ENCODE data around the gene TMEM108.

TMEM108 gene

DNA sequence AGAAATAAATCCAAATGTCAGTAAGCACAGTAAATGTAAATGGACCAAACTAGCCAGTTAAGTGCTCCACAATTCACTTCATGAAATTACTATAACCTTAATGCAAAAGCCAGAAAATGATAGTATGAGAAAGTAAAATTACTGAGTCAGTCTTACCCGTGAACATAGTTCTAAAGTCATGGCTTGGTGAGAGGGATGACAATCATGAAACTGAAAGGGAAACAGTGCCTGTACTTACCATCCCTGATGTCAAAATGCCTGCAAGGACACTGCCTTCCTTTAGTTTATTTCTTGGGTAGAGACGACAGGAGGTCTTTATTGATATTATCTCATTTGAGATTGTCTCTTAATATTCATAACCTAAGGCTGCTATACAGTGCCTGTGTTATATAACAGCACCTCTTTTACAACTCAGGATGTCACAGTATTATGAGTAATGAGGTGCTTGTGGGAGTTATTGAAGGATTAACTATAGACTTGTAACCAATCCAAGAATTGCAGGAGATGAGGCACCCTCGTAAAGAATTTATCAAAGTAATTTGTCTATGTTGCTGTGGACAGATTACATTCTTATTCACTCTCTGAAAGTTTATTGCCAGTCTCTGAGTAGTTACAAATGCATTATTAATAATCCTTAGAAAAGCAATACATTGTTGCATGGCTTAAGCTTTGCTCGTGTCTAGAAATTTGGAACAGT lies 218.7 kb downstream of the TMEM108 start:
- H3K4me3 ChIP-seq (ENCODE audit: low read depth, low read length), result no peak overlapping the region
- H3K9me3 ChIP-seq (ENCODE audit: control insufficient read depth, insufficient read depth, low read depth, low read length), result no peaks in the 10 kb centered on the region
- H3K4me1 ChIP-seq (ENCODE audit: control insufficient read depth, insufficient read depth, low read length), result no peaks in the 10 kb centered on the region
- no peak overlapping the region for H3K27ac ChIP-seq (ENCODE audit: low read depth, low read length)
- no peak overlapping the region for H3K9ac ChIP-seq (ENCODE audit: low read length)
- H3K27me3 ChIP-seq (ENCODE audit: control insufficient read depth, insufficient read depth, low read length), result no peaks in the 10 kb centered on the region
- H3K36me3 ChIP-seq (ENCODE audit: control insufficient read depth, insufficient read depth, low read length), result no peaks in the 10 kb centered on the region

DNA sequence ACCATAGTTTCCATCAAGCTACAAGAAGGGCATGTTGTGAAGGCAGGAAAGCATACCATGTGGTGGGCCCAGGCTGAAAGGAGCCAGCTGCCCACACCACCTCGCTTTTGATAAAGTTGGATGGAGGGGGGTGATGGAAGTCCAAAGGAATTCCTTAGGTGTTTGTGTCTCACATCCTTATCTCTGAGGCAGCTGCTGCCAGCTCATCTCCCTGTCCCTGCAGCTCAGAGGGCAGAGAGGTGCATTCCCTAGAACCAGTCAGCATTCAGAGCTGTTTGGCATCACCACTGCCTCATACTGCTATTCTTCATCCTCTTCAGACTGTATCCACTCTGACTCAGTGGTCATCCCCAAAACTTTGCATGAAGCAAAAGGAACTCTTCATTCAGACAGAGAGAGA lies 220.2 kb downstream of the TMEM108 start:
- Histone ChIP-seq H3K36me3 (ENCODE audit: control insufficient read depth, insufficient read depth, low read length) (no peaks in the 10 kb centered on the region), H3K9me3 (ENCODE audit: control insufficient read depth, insufficient read depth, low read depth, low read length) (no peaks in the 10 kb centered on the region), H3K27ac (ENCODE audit: low read depth, low read length) (no peak overlapping the region), H3K27me3 (ENCODE audit: control insufficient read depth, insufficient read depth, low read length) (no peaks in the 10 kb centered on the region), H3K4me1 (ENCODE audit: control insufficient read depth, insufficient read depth, low read length) (no peaks in the 10 kb centered on the region), H3K4me3 (ENCODE audit: low read depth, low read length) (no peak overlapping the region), H3K9ac (ENCODE audit: low read length) (no peak overlapping the region)

DNA sequence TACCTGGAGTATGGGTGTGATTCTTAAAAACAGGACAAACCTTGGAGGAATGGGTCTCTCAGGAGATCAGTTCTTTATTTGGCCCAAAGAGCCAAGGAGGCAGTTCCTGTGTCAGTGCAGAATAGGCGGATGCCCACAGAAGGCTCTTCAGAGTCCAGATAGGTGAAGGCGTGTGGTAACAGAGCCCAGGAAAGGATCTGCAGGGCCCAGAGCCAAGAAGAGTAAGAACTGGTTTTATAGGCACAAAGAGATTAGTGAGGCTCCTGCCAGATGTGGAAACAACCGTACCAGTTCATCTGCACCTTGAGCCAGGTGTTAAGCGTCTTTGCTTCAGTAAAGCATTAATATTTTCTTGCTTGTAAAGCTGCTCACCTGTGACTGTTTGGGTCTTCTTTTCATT lies 221.6 kb downstream of the TMEM108 start:
- H3K4me3 ChIP-seq (ENCODE audit: low read depth, low read length), result no peak overlapping the region
- no peaks in the 10 kb centered on the region for H3K27me3 ChIP-seq (ENCODE audit: control insufficient read depth, insufficient read depth, low read length)
- no peak overlapping the region for H3K27ac ChIP-seq (ENCODE audit: low read depth, low read length)
- no peaks in the 10 kb centered on the region for H3K4me1 ChIP-seq (ENCODE audit: control insufficient read depth, insufficient read depth, low read length)
- H3K9me3 ChIP-seq (ENCODE audit: control insufficient read depth, insufficient read depth, low read depth, low read length), result no peaks in the 10 kb centered on the region
- no peak overlapping the region for H3K9ac ChIP-seq (ENCODE audit: low read length)
- H3K36me3 ChIP-seq (ENCODE audit: control insufficient read depth, insufficient read depth, low read length), result no peaks in the 10 kb centered on the region

DNA sequence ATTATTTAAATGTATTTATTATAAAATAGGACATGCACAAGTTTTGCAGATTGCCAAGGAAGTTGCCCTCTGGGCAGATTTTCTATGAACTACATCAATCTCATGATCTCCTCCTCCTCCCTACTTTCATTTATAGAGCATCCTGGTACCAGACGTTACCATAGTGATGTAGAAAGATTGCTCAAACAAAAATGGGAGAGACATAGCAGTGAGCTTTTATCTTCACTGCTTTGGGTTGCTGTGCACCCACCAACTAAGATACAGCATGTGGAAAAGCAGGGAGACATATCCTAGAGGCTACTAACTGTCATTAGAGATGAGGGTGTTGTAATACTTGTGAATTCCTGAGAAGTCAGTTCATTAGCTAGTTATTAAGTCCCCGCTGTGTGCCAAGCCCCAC lies 224.1 kb downstream of the TMEM108 start:
- no peaks in the 10 kb centered on the region for H3K9me3 ChIP-seq (ENCODE audit: control insufficient read depth, insufficient read depth, low read depth, low read length)
- H3K27ac ChIP-seq (ENCODE audit: low read depth, low read length), result no peak overlapping the region
- no peaks in the 10 kb centered on the region for H3K27me3 ChIP-seq (ENCODE audit: control insufficient read depth, insufficient read depth, low read length)
- H3K9ac ChIP-seq (ENCODE audit: low read length), result no peak overlapping the region
- H3K4me1 ChIP-seq (ENCODE audit: control insufficient read depth, insufficient read depth, low read length), result no peaks in the 10 kb centered on the region
- H3K4me3 ChIP-seq (ENCODE audit: low read depth, low read length), result no peak overlapping the region
- no peaks in the 10 kb centered on the region for H3K36me3 ChIP-seq (ENCODE audit: control insufficient read depth, insufficient read depth, low read length)

DNA sequence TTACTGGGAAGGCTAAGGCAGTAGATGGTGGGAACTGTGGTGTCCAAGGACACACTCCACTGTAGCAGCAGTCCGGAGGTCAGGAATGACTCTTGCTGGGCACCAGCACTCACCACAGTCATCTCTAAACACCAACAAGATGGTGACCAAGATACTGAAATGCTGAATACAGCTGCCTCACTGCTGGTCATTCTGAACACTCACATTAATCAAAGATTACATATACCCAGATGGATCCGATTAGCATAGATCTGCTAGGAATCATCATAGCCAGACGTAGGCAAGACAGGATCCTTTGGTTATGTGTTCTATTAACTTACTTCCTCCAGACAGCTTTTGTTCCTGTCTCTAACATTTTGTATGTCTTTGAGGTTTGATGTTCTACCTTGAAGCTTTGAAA lies 226.7 kb downstream of the TMEM108 start:
- Histone ChIP-seq H3K4me1 (ENCODE audit: control insufficient read depth, insufficient read depth, low read length) (no peaks in the 10 kb centered on the region), H3K9ac (ENCODE audit: low read length) (no peak overlapping the region), H3K36me3 (ENCODE audit: control insufficient read depth, insufficient read depth, low read length) (no peaks in the 10 kb centered on the region), H3K27me3 (ENCODE audit: control insufficient read depth, insufficient read depth, low read length) (no peaks in the 10 kb centered on the region), H3K4me3 (ENCODE audit: low read depth, low read length) (no peak overlapping the region), H3K27ac (ENCODE audit: low read depth, low read length) (no peak overlapping the region), H3K9me3 (ENCODE audit: control insufficient read depth, insufficient read depth, low read depth, low read length) (no peaks in the 10 kb centered on the region)

DNA sequence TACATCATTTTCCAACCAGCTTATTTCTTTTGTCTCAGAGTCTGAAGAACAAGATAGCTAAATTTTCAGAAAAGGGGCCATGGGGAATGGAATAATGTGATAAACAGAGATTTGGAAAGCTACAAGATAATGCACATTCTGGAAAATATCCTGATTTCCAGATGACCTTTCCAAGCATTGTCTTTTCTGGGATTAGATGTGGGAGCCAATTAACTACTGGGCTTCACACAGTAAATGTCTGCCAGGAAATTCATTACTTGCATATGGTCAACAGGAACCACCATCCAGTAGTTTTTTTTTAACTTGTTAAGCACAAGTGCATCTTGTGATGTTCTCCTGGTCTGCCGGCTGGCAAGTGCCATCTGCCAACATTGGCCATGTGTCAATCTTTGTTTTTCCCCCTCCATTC lies 230.5 kb downstream of the TMEM108 start:
- Histone ChIP-seq H3K9ac (ENCODE audit: low read length) (no peak overlapping the region), H3K4me1 (ENCODE audit: control insufficient read depth, insufficient read depth, low read length) (peaks cover 12% of the 10 kb centered on the region), H3K36me3 (ENCODE audit: control insufficient read depth, insufficient read depth, low read length) (no peaks in the 10 kb centered on the region), H3K4me3 (ENCODE audit: low read depth, low read length) (no peak overlapping the region), H3K9me3 (ENCODE audit: control insufficient read depth, insufficient read depth, low read depth, low read length) (no peaks in the 10 kb centered on the region), H3K27me3 (ENCODE audit: control insufficient read depth, insufficient read depth, low read length) (no peaks in the 10 kb centered on the region), H3K27ac (ENCODE audit: low read depth, low read length) (no peak overlapping the region)

DNA sequence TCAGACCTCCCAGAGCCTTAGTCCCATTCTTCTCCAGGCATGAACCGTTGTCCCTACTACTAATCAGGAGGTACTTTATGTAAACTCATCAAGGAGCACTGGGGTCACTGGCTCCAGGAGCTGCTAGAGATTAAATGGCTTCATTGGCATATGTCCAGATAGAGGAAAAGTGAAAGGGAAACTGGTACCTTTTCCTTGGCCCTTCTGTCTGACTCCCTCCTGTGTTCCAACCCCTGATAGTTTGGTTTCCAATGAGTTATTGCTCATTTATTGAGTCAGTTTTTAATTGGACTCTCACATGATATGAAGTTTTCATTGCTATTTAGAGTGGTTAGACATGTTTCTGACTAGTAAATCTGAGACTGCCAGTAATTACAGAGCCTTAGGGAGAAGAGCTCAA lies 231.2 kb downstream of the TMEM108 start:
- Histone ChIP-seq H3K4me3 (ENCODE audit: low read depth, low read length) (no peak overlapping the region), H3K27ac (ENCODE audit: low read depth, low read length) (no peak overlapping the region), H3K9ac (ENCODE audit: low read length) (no peak overlapping the region), H3K36me3 (ENCODE audit: control insufficient read depth, insufficient read depth, low read length) (no peaks in the 10 kb centered on the region), H3K4me1 (ENCODE audit: control insufficient read depth, insufficient read depth, low read length) (peaks cover 12% of the 10 kb centered on the region), H3K27me3 (ENCODE audit: control insufficient read depth, insufficient read depth, low read length) (no peaks in the 10 kb centered on the region), H3K9me3 (ENCODE audit: control insufficient read depth, insufficient read depth, low read depth, low read length) (no peaks in the 10 kb centered on the region)

DNA sequence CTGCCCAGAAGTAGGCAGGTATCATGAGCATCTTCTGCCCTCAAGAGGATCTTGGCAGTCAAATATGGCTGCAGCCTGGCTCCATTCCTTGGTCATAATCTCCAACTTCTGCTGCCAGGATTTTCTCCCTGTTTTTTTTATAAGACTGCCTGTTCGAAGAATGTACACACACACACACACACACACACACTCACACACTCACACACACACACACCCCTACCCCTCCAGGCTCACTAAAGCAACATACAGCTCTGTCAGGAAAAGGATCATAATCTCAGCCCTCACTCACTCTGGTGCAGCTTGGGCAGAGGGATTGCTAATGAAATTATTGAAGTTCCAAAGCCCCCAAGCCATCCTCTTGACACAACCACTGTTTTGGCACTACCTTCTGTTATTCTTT lies 232.4 kb downstream of the TMEM108 start:
- Histone ChIP-seq H3K36me3 (ENCODE audit: control insufficient read depth, insufficient read depth, low read length) (no peaks in the 10 kb centered on the region), H3K4me1 (ENCODE audit: control insufficient read depth, insufficient read depth, low read length) (peaks cover 12% of the 10 kb centered on the region), H3K4me3 (ENCODE audit: low read depth, low read length) (no peak overlapping the region), H3K9ac (ENCODE audit: low read length) (no peak overlapping the region), H3K27ac (ENCODE audit: low read depth, low read length) (no peak overlapping the region), H3K9me3 (ENCODE audit: control insufficient read depth, insufficient read depth, low read depth, low read length) (no peaks in the 10 kb centered on the region), H3K27me3 (ENCODE audit: control insufficient read depth, insufficient read depth, low read length) (no peaks in the 10 kb centered on the region)

DNA sequence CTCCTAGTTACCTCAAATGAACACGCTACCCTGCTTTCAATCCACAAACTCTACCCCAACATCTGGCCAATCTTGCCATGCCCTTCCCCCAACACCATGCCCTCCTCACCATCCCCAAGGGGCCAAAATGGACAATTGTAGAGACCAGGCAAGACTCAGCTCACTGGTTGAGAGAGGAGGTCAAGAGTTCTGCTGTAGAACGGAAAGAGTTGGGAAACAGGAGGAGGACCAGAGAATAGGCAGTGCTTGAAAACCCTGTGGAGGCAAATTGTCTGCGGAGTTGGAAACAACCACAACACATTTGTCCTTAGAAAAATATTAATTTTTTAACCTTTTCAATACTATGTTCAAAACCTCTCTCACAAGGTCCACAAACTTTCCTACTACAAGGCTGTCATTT lies 232.9 kb downstream of the TMEM108 start:
- Histone ChIP-seq H3K9me3 (ENCODE audit: control insufficient read depth, insufficient read depth, low read depth, low read length) (no peaks in the 10 kb centered on the region), H3K27ac (ENCODE audit: low read depth, low read length) (no peak overlapping the region), H3K9ac (ENCODE audit: low read length) (no peak overlapping the region), H3K36me3 (ENCODE audit: control insufficient read depth, insufficient read depth, low read length) (no peaks in the 10 kb centered on the region), H3K4me1 (ENCODE audit: control insufficient read depth, insufficient read depth, low read length) (peaks cover 12% of the 10 kb centered on the region), H3K4me3 (ENCODE audit: low read depth, low read length) (no peak overlapping the region), H3K27me3 (ENCODE audit: control insufficient read depth, insufficient read depth, low read length) (no peaks in the 10 kb centered on the region)

DNA sequence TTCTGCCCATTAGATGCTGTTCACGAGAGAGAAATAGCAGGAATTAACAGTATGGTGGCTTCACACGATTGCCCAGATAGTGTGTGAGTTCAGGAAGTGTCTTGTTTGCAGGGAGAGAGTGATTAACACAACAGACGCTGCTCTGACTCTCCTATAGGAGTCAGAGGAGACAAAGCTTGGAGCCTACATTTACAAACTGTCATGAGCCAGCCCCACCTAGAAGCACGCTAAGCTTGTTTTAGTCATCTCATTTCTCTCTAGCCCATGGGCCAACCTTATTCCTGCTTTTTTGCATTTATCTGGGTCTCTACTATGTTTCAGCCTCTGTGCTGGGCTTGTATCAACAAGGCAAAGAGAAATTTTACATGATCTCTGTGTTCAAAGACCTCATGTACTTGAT lies 233.3 kb downstream of the TMEM108 start:
- Histone ChIP-seq H3K27me3 (ENCODE audit: control insufficient read depth, insufficient read depth, low read length) (no peaks in the 10 kb centered on the region), H3K9me3 (ENCODE audit: control insufficient read depth, insufficient read depth, low read depth, low read length) (no peaks in the 10 kb centered on the region), H3K9ac (ENCODE audit: low read length) (no peak overlapping the region), H3K36me3 (ENCODE audit: control insufficient read depth, insufficient read depth, low read length) (no peaks in the 10 kb centered on the region), H3K27ac (ENCODE audit: low read depth, low read length) (no peak overlapping the region), H3K4me1 (ENCODE audit: control insufficient read depth, insufficient read depth, low read length) (peaks cover 12% of the 10 kb centered on the region), H3K4me3 (ENCODE audit: low read depth, low read length) (no peak overlapping the region)

DNA sequence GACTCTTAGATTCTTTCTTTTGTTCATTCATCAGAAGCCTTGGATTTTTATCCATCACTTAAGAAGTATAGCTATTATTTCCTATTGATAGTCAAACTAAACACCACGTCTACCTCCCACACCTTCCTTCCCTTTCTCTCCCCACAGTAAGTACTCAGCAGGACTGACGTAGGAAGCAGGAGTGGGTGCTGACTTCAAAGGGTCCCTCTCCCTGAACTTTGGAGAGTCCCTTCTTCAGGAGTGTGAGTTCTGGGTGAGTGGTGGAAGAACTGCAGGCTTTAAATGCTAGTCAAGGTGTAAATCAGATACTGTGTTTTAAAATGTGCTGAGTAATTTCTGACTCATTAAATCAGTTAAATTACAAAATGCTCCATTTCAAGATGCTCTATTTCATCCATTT lies 235.2 kb downstream of the TMEM108 start:
- no peaks in the 10 kb centered on the region for H3K27me3 ChIP-seq (ENCODE audit: control insufficient read depth, insufficient read depth, low read length)
- H3K9me3 ChIP-seq (ENCODE audit: control insufficient read depth, insufficient read depth, low read depth, low read length), result no peaks in the 10 kb centered on the region
- H3K27ac ChIP-seq (ENCODE audit: low read depth, low read length), result no peak overlapping the region
- H3K4me1 ChIP-seq (ENCODE audit: control insufficient read depth, insufficient read depth, low read length), result peaks cover 12% of the 10 kb centered on the region
- H3K4me3 ChIP-seq (ENCODE audit: low read depth, low read length), result no peak overlapping the region
- H3K36me3 ChIP-seq (ENCODE audit: control insufficient read depth, insufficient read depth, low read length), result no peaks in the 10 kb centered on the region
- no peak overlapping the region for H3K9ac ChIP-seq (ENCODE audit: low read length)

DNA sequence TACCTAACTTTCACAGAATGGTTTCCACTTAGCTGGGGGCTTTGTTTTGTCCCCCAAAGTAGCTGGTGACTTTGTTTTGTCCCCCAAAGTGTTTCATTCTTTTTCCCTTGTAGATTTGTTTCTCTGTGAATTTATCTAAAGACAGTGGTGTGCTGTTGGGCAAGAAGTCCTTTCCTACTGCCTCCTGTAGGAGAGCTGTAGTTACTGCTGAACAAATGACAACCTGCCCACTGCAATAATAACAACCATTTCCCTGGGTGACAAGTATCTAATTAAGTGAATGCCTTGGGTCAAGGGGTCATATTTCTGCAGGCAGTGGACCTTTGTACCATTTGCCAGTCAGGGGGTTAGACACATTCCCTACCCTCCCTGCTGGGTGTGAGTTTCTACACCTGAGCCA lies 236.3 kb downstream of the TMEM108 start:
- no peak overlapping the region for H3K9ac ChIP-seq (ENCODE audit: low read length)
- no peaks in the 10 kb centered on the region for H3K27me3 ChIP-seq (ENCODE audit: control insufficient read depth, insufficient read depth, low read length)
- H3K9me3 ChIP-seq (ENCODE audit: control insufficient read depth, insufficient read depth, low read depth, low read length), result no peaks in the 10 kb centered on the region
- H3K36me3 ChIP-seq (ENCODE audit: control insufficient read depth, insufficient read depth, low read length), result no peaks in the 10 kb centered on the region
- peaks cover 12% of the 10 kb centered on the region for H3K4me1 ChIP-seq (ENCODE audit: control insufficient read depth, insufficient read depth, low read length)
- H3K27ac ChIP-seq (ENCODE audit: low read depth, low read length), result no peak overlapping the region
- no peak overlapping the region for H3K4me3 ChIP-seq (ENCODE audit: low read depth, low read length)

All from HUES6 (cell line).